GM18909 (cell line): Measurements from ENCODE around the gene SSH2.

Source experiments
- ATAC-seq: cut with Tn5 transposase; IDR thresholded peaks from one replicate; pipeline ENCODE4 v1.9.1; 2021; ENCODE audit warnings: mild to moderate bottlenecking; ENCODE audit not compliant: unreplicated experiment, poor library complexity

SSH2 gene

GRCh38 chr17:29718446-29719039 is 211.5 kb downstream of the SSH2 start:
- no peak for ATAC-seq

DNA sequence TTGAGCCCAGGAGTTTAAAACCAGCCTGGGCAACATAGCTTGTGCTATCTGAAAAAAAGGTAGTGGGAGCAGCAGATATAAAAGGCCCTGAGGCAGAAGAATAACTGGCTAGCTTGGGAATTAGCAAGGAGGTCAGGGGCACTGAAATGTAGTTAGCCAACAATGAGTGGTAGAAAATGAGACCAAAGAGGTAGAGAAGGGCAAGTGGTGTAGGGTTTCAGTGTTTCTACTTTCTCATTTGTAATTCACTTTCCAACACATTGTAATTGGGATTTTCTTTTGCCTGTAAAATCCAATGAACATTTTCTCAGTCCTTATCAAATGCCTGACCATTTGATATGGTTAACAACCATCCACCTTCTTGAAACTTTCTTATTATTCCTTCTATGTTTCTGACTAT is 212.2 kb downstream of the SSH2 start:
- ATAC-seq = no peak

DNA sequence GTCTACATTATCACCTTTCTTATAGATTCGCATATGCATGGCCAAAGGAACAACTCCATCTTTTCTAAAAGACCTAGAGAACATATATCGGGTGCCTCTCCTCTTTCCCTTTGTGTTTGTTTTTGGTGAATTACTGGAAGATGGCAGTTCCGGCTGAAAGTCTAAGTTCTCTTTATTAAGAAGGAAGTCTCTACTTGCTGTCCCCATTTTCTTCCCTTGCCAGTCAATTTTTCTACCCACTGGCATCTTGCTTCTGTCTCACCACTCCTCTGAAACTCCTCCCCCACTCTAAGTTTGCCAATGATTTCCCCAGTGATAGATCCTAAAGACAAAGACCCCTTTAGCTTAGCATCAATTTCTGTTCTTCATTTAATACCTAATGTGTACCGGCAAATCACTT is 213.5 kb downstream of the SSH2 start:
- ATAC-seq = no peak

- ATAC-seq = no peak
These were observed 214.3 kb downstream of the SSH2 start for GRCh38 chr17:29715680-29716079.

DNA sequence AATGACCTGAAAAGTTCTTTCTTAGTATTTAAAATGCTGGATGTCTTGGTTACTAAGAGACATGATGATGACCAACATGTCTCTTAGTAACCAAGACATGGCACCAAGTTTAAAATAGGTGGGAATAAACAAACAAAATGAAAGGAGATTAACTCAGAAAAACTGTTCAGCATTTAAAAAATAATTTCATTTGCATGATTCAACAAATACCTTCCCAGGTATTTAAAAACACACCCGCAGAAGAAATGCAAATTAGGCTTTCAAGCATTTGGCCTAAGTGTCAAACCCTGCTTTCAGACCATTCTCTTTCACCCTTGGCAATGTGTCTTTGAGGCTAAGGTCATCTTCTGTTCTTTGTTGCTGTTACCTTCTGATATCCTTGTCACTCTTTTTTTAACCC is 215.9 kb downstream of the SSH2 start:
- no peak for ATAC-seq

DNA sequence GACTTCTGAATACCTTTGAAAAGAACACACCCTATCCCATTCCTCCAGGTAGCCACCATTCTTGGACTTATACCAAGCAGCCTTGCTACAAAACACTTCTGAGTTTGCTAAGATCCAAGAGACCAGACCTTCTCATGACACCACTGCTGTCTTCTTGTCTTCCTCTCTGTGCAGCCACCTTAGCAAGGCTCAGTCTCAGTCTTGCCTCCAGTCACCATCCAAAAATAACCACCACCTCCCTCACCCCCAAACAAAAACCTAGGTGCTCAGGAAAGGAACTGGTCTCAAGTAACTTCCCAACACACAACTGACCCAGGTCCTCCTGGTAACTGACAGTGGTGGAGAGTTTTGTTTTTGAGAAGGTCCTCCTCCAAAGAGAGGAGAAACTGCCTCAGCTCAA is 216.4 kb downstream of the SSH2 start:
- ATAC-seq = no peak

DNA sequence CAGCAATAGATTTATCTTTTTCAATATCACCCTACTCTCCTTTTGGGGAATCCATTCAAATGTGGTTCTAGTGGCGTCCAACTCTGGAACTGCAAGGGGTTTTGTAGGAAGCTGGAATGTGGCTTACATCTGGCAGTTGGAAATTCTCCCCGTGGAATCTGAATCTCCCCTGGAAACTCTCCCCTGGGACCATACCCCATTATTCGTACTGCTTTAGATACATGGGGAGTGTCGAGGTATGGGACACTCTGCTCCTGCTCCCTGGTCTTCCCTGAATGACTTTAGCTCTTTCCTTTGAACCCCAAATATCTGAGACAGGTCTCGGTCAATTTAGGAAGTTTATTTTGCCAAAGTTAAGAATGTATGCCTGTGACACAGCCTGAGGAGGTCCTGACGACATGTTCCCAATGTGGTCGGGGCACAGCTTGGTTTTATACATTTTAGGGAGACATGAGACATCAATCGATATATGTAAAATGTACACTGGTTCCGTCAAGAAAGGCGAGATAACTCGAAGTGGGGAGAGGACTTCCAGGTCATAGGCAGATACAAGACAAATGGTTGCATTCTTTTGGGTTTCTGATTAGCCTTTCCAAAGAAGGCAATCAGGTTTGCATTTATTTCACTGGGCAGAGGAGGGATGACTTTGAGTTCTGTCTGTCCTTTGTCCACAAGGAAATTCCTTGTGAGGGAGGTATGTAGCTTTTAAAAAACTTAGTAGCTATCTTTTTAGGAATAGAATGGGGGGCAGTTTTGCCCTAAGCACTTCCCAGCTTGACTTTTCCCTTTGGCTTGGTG is 218.2 kb downstream of the SSH2 start:
- no peak for ATAC-seq

DNA sequence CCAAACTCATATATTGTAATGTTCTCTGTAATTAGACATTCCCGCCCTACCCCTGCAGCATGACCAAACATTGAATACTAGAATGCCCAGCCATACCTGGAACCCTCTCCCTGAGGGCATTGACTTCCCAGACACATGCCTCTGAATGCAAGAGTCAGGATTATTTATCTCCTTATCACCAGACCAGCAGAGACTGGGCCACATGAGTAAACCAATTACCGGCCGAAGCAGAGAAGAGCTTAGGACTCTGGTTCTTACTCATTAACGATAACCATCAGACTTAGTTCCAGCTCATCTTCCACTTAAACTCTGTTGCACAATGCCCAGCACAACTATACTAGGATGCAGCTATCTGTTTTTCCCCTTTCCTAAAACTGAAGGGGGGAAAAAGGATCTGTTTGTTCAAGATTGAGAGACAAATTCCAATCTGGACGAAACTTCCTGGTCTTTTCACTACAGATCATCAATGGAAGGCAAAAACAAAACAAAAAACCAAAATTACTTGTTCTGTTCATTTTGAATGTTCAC is 219.1 kb downstream of the SSH2 start:
- ATAC-seq = no peak

GRCh38 chr17:29710520-29710884 is 219.5 kb downstream of the SSH2 start:
- no peak for ATAC-seq

GRCh38 chr17:29709866-29710519 is 220.0 kb downstream of the SSH2 start:
- no peak for ATAC-seq

DNA sequence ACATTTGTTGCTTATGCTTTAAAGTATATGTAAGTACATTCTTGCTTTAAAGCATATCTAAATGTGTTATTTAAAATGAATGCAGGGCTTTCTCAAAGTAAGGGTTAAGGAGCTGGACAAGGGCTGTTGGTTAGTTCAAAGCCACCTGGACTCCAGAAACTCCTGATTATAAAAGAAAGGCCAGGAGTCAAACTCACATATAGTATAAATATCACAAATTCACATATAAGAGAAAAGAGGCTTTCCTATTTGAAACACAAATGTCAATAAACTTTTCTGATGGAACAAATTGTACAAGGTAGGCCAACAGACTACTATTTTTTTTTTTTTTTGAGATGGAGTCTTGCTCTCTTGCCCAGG is 222.8 kb downstream of the SSH2 start:
- ATAC-seq = no peak

- ATAC-seq = no peak
These were observed 224.0 kb downstream of the SSH2 start for GRCh38 chr17:29706045-29706431.

- no peak for ATAC-seq
These were observed 224.6 kb downstream of the SSH2 start for GRCh38 chr17:29705386-29705785.

- no peak for ATAC-seq
These were observed 230.7 kb downstream of the SSH2 start for GRCh38 chr17:29699283-29699682.

DNA sequence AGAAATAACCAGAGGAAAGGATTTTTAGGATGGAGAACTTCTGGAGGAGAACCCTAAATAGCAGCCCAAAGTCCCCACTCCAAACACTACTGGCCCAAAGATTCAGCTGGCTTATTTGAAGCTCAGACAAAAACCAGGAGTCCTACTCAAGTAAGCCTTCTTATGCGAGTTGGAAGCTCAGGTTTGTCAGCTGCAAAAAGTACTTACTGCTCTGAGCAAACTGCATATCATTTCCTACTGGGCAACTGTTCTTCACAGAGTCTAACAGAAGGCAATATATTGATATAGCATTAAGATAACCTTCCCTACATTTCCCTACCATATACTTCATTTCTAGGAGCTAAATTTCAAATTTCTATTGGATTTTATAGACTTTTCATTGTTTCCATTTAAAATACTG is 231.2 kb downstream of the SSH2 start:
- ATAC-seq = no peak

- no peak for ATAC-seq
These were observed 231.8 kb downstream of the SSH2 start for GRCh38 chr17:29698019-29698777.

DNA sequence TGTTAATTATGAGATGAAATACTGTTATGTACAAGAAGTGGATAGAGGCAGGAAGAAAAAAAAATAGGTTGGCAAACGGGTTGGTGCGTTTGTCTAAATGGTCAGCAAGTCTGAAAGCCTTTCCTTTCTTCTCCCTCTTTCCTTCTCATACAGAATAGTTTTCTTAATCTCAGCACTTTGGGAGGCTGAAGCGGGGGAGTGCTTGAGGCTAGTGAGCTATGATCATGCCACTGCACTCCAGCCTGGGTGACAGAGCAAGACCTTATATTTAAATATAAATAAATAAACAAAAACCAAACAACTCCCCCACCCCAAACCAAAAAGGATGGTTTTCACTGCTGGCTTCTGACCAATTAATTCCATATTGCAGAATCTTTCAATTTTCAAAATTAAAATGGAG is 232.7 kb downstream of the SSH2 start:
- no peak for ATAC-seq

- ATAC-seq = no peak
These were observed 235.0 kb downstream of the SSH2 start for GRCh38 chr17:29694918-29695563.

DNA sequence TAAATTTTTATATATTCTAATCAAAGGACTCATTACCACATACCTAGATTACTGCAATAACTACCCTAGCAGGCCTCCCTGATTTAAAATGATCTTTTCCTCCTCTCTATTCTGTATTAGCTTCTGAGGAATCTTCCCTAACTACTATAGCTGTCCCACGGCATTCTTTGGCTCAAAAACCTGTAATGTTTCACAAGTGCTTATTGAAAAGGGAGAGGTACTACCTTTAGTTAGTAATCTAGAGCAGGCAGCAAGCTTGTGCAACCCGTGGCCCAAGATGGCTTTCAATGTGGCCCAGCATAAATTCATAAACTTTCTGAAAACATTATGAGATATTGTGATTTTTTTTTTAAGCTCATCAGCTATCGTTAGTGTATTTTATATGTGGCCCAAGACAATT is 236.3 kb downstream of the SSH2 start:
- ATAC-seq = no peak

DNA sequence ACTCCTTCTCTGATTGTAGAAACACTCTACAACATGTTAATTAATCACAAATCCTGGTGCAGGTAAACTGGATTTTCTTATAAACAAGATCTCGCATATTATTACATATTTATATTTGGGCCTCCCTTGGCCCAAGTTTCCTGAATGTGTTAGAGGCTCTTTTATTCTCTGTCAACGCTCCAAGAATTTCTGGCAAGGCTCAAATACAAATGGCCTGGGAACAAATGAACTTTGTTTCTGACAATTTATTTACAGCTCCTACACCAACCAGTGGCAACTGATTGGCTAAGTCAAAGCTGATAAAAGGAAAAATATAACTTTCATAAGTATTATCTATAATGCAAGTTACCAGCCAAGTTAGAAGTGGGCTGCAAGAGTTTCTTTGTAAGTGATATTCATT is 242.4 kb downstream of the SSH2 start:
- no peak for ATAC-seq
